Memory B cell (primary cell): ENCODE data around the gene NMNAT1.
A peak's percentile ranks its signal among the peaks of the same experiment; 100 is the strongest.
"Not testable (repeated sequence)": the region's sequence is repeated elsewhere in the genome, so short reads cannot be mapped to it uniquely, and the experiment has no call there.

Experiments used
- ATAC-seq: fragments of 150-1000 bp; cut with Tn5 transposase; 2 replicates; pipeline ENCODE4 v1.10.0; 2021; ENCODE audit warnings: low read depth, mild to moderate bottlenecking, moderate library complexity
- DNase-seq, 2 donors: peaks; one replicate each; pipeline ENCODE4 v3.0.0; 2022; ENCODE audit warnings: low spot score in 2 of 2
- H3K27ac Mint-ChIP-seq: one replicate; pipeline ENCODE4 v1.8.0; 2022; ENCODE audit warnings: mild to moderate bottlenecking, moderate library complexity, mixed read lengths
- H3K27me3 Mint-ChIP-seq: one replicate; pipeline ENCODE4 v1.8.0; 2022; ENCODE audit warnings: mixed read lengths
- H3K36me3 Mint-ChIP-seq: one replicate; pipeline ENCODE4 v1.8.0; 2022; ENCODE audit warnings: mild to moderate bottlenecking, mixed read lengths
- H3K4me1 Mint-ChIP-seq: one replicate; pipeline ENCODE4 v1.8.0; 2022; ENCODE audit warnings: mixed read lengths
- H3K4me3 Mint-ChIP-seq: one replicate; pipeline ENCODE4 v1.8.0; 2022; ENCODE audit warnings: mild to moderate bottlenecking, moderate library complexity, mixed read lengths
- H3K9me3 Mint-ChIP-seq: one replicate; pipeline ENCODE4 v1.8.0; 2022; ENCODE audit warnings: mixed read lengths

Gene NMNAT1

DNA sequence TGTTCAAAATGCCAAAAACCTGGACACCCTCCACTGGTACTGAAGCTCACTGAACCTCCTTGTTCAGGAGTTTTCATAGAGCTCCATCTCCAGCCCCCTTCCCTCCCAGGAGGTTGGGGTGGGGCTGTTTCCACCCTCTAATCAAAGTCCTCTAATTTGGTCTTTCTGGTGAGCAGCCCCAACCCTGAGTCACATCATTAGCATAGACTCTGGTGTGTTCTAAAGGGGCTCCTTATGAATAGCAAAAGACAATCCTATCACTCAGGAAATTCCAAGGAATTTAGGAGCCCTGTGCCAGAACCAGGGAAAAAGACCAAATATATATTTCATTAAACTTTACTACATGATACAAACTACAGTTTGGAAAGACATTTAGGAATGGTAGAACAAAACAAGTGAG lies 76.3 kb downstream of the NMNAT1 start:
- Mint-ChIP-seq H3K27me3 (no peaks in the 10 kb centered on the region), H3K36me3 (no peaks in the 10 kb centered on the region), H3K4me3 (no peak overlapping the region), H3K27ac (no peak overlapping the region), H3K9me3 (no peaks in the 10 kb centered on the region), H3K4me1 (no peaks in the 10 kb centered on the region)
- ATAC-seq (no peak), DNase-seq (no peak)

DNA sequence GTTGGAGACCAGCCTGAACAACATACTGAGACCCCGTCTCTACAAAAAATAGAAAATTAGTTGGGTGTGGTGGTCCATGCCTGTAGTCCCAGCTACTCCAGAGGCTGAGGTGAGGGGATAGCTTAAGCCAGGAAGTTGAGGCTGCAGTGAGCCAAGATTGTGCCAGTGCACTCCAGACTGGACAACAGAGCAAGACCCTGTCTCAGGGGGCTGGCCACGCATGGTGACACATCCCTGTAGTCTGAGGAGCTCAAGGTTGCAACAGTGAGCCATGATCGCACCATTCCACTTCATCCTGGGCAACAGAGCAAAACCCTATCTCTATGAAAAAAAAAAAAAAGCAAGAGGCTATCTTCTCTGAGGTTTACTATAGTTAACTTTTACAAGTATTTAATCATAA lies 76.8 kb downstream of the NMNAT1 start:
- Mint-ChIP-seq H3K27ac (no peak overlapping the region), H3K4me3 (no peak overlapping the region), H3K9me3 (no peaks in the 10 kb centered on the region), H3K4me1 (no peaks in the 10 kb centered on the region), H3K36me3 (no peaks in the 10 kb centered on the region), H3K27me3 (no peaks in the 10 kb centered on the region)
- ATAC-seq (no peak), DNase-seq (no peak)

DNA sequence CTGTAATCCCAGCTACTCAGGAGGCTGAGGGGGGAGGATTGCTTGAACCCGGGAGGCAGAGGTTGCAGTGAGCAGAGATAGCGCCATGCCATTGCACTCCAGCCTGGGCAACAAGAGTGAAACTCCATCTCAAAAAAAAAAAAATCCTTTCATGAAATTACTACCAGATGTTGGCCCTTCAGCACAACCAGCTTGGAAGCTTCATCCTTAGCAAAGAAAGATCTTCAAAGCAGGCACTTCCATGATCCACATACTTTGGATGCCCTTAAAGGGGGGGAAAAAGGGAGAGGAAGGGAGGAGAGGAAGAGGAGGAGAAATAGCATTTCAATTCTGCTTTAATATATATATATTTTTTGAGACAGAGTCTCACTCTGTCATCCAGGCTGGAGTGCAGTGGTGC lies 77.4 kb downstream of the NMNAT1 start:
- not testable (repeated sequence) for DNase-seq, H3K4me3 Mint-ChIP-seq, H3K27ac Mint-ChIP-seq, H3K27me3 Mint-ChIP-seq, ATAC-seq, H3K36me3 Mint-ChIP-seq, H3K9me3 Mint-ChIP-seq, H3K4me1 Mint-ChIP-seq

DNA sequence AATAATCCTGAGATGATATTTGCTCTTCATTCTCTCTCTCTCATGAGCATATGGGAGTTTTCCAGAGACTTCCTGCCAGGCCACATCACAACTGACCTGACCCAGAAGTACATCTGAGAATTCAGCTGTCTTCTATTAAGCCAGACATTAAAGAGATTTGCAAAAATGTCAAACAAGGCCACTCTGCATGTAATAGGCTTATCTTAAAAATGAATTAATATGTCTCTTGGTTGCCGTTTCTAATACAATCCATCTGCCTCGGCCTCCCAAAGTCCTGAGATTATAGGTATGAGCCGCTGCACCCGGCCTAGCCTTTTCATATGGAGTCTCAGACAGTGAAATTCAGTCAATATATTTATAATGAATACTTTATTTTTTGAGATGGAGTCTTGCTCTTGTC lies 78.7 kb downstream of the NMNAT1 start:
- H3K9me3 Mint-ChIP-seq, H3K4me3 Mint-ChIP-seq, H3K27me3 Mint-ChIP-seq, H3K36me3 Mint-ChIP-seq, H3K27ac Mint-ChIP-seq, ATAC-seq, DNase-seq, H3K4me1 Mint-ChIP-seq: not testable (repeated sequence)

DNA sequence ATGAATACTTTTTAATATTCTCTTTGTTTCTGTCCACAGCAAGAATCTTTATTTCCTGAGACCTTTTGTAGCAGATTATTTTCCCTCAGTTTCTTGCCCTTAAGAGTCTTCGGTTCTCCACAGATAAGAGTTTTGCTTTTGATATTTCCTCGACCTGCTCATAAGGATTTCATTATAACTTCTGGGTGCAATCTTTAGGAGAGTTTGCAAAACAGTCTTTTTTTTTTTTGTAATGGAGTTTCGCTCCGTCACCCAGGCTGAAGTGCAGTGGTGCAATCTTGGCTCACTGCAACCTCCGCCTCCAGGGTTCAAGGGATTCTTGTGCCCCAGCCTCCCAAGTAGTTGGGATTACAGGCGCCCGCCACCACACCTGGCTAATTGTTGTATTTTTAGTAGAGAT lies 79.4 kb downstream of the NMNAT1 start:
- ATAC-seq (no peak), DNase-seq (no peak)
- H3K36me3 Mint-ChIP-seq = no peaks in the 10 kb centered on the region
- H3K27ac Mint-ChIP-seq = no peak overlapping the region
- no peak overlapping the region for H3K4me3 Mint-ChIP-seq
- no peaks in the 10 kb centered on the region for H3K9me3 Mint-ChIP-seq
- no peaks in the 10 kb centered on the region for H3K4me1 Mint-ChIP-seq
- H3K27me3 Mint-ChIP-seq = no peaks in the 10 kb centered on the region

DNA sequence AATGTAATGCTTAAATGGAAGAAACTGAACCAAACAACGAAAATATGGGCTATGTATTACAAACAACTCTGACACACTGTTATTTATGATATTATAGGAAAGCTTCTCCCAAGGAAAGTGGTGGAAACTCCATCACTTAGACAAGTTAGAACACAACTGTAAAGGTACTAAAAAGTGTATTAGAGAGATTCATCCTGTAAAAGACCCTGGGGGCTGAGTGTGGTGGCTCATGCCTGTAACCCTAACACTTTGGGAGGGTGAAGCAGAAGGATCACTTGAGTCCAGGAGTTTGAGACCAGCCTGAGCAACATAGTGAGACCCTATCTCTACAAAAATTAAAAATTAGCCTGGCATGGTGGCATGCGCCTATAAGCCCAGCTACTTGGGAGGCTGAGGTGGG lies 82.1 kb downstream of the NMNAT1 start:
- Mint-ChIP-seq H3K4me3 (no peak overlapping the region), H3K27ac (no peak overlapping the region), H3K27me3 (no peaks in the 10 kb centered on the region), H3K9me3 (no peaks in the 10 kb centered on the region), H3K4me1 (no peaks in the 10 kb centered on the region), H3K36me3 (no peaks in the 10 kb centered on the region)
- no peak for ATAC-seq
- no peak for DNase-seq

DNA sequence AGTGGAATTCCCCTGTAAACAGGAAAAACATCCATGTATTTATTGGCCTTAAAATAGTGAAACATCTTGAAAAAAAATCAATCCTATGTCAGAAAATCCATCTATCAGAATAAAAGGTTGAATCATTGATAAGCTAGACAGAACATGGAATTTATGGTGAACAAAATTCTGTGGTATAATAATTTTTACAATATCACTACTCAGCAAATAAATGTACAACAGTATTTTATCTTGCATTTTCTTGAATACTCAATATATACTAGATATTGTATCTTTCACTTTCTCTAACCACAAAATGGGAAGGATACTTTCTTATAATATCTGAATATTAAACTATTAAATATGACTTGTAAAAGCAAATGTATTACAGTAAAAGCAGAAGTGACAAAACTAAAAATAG lies 83.8 kb downstream of the NMNAT1 start:
- H3K27me3 Mint-ChIP-seq = no peaks in the 10 kb centered on the region
- no peak overlapping the region for H3K27ac Mint-ChIP-seq
- H3K4me1 Mint-ChIP-seq = peaks cover under 1% of the 10 kb centered on the region
- no peak for ATAC-seq
- no peaks in the 10 kb centered on the region for H3K9me3 Mint-ChIP-seq
- H3K36me3 Mint-ChIP-seq = no peaks in the 10 kb centered on the region
- DNase-seq = no peak
- H3K4me3 Mint-ChIP-seq = no peak overlapping the region

DNA sequence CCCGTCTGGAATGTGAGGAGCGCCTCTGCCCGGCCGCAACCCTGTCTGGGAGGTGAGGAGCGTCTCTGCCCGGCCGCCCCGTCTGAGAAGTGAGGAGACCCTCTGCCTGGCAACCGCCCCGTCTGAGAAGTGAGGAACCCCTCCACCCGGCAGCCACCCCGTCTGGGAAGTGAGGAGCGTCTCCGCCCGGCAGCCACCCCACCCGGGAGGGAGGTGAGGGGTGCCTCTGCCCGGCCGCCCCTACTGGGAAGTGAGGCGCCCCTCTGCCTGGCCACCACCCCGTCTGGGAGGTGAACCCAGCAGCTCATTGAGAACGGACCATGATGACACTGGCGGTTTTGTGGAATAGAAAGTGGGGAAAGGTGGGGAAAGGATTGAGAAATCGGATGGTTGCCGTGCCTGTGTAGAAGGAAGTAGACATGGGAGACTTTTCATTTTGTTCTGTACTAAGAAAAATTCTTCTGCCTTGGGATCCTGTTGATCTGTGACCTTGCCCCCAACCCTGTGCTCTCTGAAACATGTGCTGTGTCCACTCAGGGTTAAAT lies 85.8 kb downstream of the NMNAT1 start:
- not testable (repeated sequence) for DNase-seq, H3K27ac Mint-ChIP-seq, H3K36me3 Mint-ChIP-seq, ATAC-seq, H3K27me3 Mint-ChIP-seq, H3K9me3 Mint-ChIP-seq, H3K4me3 Mint-ChIP-seq
- H3K4me1 Mint-ChIP-seq = peaks cover 13% of the 10 kb centered on the region

DNA sequence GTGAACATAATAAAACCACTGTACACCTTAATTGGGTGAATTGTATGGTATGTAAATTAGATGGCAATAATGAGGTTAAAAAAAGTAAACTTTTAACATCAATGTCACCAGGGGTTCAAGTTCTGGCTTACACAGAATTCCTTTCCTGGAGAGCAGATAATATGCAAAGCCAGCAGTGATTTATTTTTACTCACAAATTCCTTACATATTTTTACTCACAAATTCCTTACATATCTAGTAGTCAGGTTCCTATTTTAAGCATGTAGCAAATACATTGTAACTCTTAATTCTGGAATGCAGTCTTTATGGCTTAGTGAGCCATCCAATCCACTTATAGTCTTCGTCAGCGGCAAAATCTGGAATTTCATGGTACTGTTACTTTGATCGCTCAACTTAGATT lies 88.2 kb downstream of the NMNAT1 start:
- DNase-seq (no peak), ATAC-seq (no peak)
- H3K27ac Mint-ChIP-seq = no peak overlapping the region
- H3K4me3 Mint-ChIP-seq = no peak overlapping the region
- no peaks in the 10 kb centered on the region for H3K27me3 Mint-ChIP-seq
- H3K4me1 Mint-ChIP-seq = peaks cover 20% of the 10 kb centered on the region
- no peaks in the 10 kb centered on the region for H3K9me3 Mint-ChIP-seq
- H3K36me3 Mint-ChIP-seq = no peaks in the 10 kb centered on the region

DNA sequence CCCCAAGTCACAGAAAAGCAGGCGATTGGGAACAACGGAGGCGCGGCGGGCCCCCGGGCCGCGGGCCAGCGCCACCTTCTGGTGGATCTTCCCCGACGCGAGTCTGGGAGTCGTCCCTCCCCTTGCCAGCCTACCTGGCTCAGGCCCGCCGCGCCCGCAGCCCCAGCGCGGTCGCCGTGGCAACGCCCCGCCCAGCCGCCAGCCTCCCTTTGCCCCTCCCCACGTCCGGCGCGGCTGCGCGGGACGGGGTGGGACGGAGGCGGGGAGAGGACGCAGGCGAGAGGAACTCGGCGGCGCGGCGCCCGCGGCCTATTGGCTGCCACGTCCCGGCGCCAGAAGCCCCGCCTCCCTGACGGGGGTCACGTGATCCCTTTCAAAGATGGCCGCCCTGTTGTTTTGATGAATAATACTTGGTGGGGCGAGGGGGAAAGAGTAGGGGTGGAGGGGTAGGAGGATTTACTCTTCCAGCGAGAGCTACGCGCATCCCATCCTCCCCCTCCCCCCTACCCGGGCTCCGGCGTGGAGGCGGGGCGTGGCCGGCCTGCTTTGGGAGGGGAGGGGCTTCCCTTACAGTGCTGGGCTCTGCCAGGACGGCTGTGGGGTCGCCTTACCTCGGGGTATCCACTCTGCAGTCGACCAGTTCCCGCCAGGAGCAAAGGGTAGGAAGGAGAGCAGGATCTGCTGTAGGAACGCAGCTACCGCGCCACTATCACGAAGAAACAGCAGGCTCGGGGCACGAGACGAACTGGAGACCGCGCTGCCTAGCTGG lies 89.5 kb downstream of the NMNAT1 start, which contains the start of gene UBE4B:
Gene UBE4B, plus strand, starts transcription at position 369 of the 769 bp plus-strand sequence. CDS start 713 bp downstream, outside the sequence.
- DNase-seq (peak; percentile 95 to 99), ATAC-seq (peak; percentile 93)
- H3K27ac Mint-ChIP-seq = peak within 1 kb of the TSS; percentile 97
- H3K27me3 Mint-ChIP-seq = no peaks in the 10 kb centered on the region
- peaks cover 20% of the 10 kb centered on the region for H3K4me1 Mint-ChIP-seq
- H3K9me3 Mint-ChIP-seq = no peaks in the 10 kb centered on the region
- peak within 1 kb of the TSS; percentile 98 for H3K4me3 Mint-ChIP-seq
- no peaks in the 10 kb centered on the region for H3K36me3 Mint-ChIP-seq

DNA sequence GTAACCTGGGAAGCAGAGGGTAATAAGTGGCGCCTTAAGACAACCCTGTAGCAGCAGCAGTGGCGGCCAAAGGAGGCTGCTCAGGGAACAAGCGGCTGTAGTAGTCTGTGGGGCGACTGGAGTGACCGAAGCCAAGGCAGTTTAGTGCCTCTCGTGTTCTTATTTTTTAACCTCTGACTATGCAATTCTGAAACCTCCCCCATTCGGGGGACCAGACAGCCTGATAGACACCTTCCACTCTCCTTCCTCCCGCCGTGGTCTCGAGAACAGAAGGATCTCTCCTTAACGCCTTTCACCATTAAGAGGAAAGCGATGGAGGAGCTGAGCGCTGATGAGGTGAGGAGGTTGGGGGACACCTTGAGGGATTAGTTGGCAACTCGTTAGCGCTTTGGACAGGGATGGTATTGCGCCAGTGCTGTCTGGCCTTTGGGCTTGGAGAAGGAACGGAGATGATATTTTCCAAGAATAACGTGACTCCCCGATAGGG lies 90.1 kb downstream of the NMNAT1 start:
- Mint-ChIP-seq H3K36me3 (no peaks in the 10 kb centered on the region), H3K27ac (peak overlapping the region; percentile 97), H3K9me3 (no peaks in the 10 kb centered on the region), H3K27me3 (no peaks in the 10 kb centered on the region), H3K4me3 (peak overlapping the region; percentile 98), H3K4me1 (peaks cover 20% of the 10 kb centered on the region)
- DNase-seq = peak in 1 of 2 donors; percentile 14
- ATAC-seq = peak; percentile 13
